Measurements from ENCODE around the gene SLC44A4. TPM values are rescaled to one million over a fixed set of nuclear protein-coding genes. Genes with fewer than 3 reads are reported as not detected.
A peak's percentile ranks its signal among the peaks of the same experiment; 100 is the strongest.

SLC44A4 gene
- total and polyA plus RNA-seq, 5 donors, result 0.05 TPM; not detected in 4

- H3K9me3 ChIP-seq (ENCODE audit: control insufficient read depth, low read length), result no peaks in the 10 kb centered on the region
- H3K27me3 ChIP-seq (ENCODE audit: control insufficient read depth, insufficient read depth), result no peaks in the 10 kb centered on the region
- intact Hi-C loops (cut with DNase I), result loop anchor here in 2 of 4 donors (10.0 kb wide), 2 partner anchors 103 to 113 kb away; partner anchors contain the start of genes CLIC1 (in 1 of the 2), DDAH2 (in 1 of the 2), LY6G6C (in 1 of the 2) and MPIG6B (in 1 of the 2)
- no peak for ATAC-seq
- H3K4me3 ChIP-seq (ENCODE audit: low read length), result no peak overlapping the region
- H3K27ac ChIP-seq (ENCODE audit: low read length), result no peak overlapping the region
- H3K4me1 ChIP-seq (ENCODE audit: control insufficient read depth, insufficient read depth, low read length), result peaks cover 8% of the 10 kb centered on the region
- no peak for DNase-seq
- WGBS, result 31% methylated on average over 1 of the region's 1 CpG
Measured at GRCh38 chr6:31837369-31838113, 41.3 kb downstream of the SLC44A4 start.

GRCh38 chr6:31836474-31837368, 42.1 kb downstream of the SLC44A4 start:
- ATAC-seq (no peak), DNase-seq (peak in 1 of 3 donors; percentile 21)
- Histone ChIP-seq H3K27me3 (ENCODE audit: control insufficient read depth, insufficient read depth) (no peaks in the 10 kb centered on the region), H3K27ac (ENCODE audit: low read length) (peak overlapping the region; percentile 70), H3K9me3 (ENCODE audit: control insufficient read depth, low read length) (no peaks in the 10 kb centered on the region), H3K4me3 (ENCODE audit: low read length) (peak overlapping the region; percentile 98), H3K4me1 (ENCODE audit: control insufficient read depth, insufficient read depth, low read length) (peaks cover 8% of the 10 kb centered on the region)
- intact Hi-C loops (cut with DNase I), result loop anchor here in 2 of 4 donors (10.0 kb wide), 2 partner anchors 102 to 112 kb away; partner anchors contain the start of genes CLIC1 (in 1 of the 2), DDAH2 (in 1 of the 2), LY6G6C (in 1 of the 2) and MPIG6B (in 1 of the 2)
- 22% methylated on average over 12 of the region's 12 CpGs for WGBS

- no peak for ATAC-seq
- intact Hi-C loops (cut with DNase I), result loop anchor here in 2 of 4 donors (10.0 kb wide), 2 partner anchors 101 to 111 kb away; partner anchors contain the start of genes CLIC1 (in 1 of the 2), DDAH2 (in 1 of the 2), LY6G6C (in 1 of the 2) and MPIG6B (in 1 of the 2)
- H3K4me3 ChIP-seq (ENCODE audit: low read length), result peak overlapping the region; percentile 98
- H3K9me3 ChIP-seq (ENCODE audit: control insufficient read depth, low read length), result no peaks in the 10 kb centered on the region
- no peak for DNase-seq
- H3K27ac ChIP-seq (ENCODE audit: low read length), result peak overlapping the region; percentile 70
- 16% methylated on average over 14 of the region's 14 CpGs for WGBS
- H3K27me3 ChIP-seq (ENCODE audit: control insufficient read depth, insufficient read depth), result no peaks in the 10 kb centered on the region
- peaks cover 8% of the 10 kb centered on the region for H3K4me1 ChIP-seq (ENCODE audit: control insufficient read depth, insufficient read depth, low read length)
Measured at GRCh38 chr6:31836047-31836473, 42.7 kb downstream of the SLC44A4 start.

- under 1% methylated on average over 59 of the region's 59 CpGs for WGBS
- intact Hi-C loops (cut with DNase I), result loop anchor here in 2 of 4 donors (10.0 kb wide), 2 partner anchors 100 to 110 kb away; partner anchors contain the start of genes CLIC1 (in 1 of the 2), DDAH2 (in 1 of the 2), LY6G6C (in 1 of the 2) and MPIG6B (in 1 of the 2)
- H3K27ac ChIP-seq (ENCODE audit: low read length), result peak overlapping the region; percentile 99
- peak; percentile 88 to 96 (median 95) for DNase-seq
- peak; percentile 93 to 94 for ATAC-seq
- no peaks in the 10 kb centered on the region for H3K9me3 ChIP-seq (ENCODE audit: control insufficient read depth, low read length)
- peaks cover 8% of the 10 kb centered on the region for H3K4me1 ChIP-seq (ENCODE audit: control insufficient read depth, insufficient read depth, low read length)
- no peaks in the 10 kb centered on the region for H3K27me3 ChIP-seq (ENCODE audit: control insufficient read depth, insufficient read depth)
- H3K4me3 ChIP-seq (ENCODE audit: low read length), result peak overlapping the region; percentile 98
Measured at GRCh38 chr6:31834367-31835250, 44.2 kb downstream of the SLC44A4 start.

- Histone ChIP-seq H3K4me3 (ENCODE audit: low read length) (peak overlapping the region; percentile 96), H3K27ac (ENCODE audit: low read length) (no peak overlapping the region), H3K9me3 (ENCODE audit: control insufficient read depth, low read length) (no peaks in the 10 kb centered on the region), H3K27me3 (ENCODE audit: control insufficient read depth, insufficient read depth) (no peaks in the 10 kb centered on the region), H3K4me1 (ENCODE audit: control insufficient read depth, insufficient read depth, low read length) (no peaks in the 10 kb centered on the region)
- 85% methylated on average over 15 of the region's 15 CpGs for WGBS
- no peak for ATAC-seq
- intact Hi-C loops (cut with DNase I), result loop anchor here in 3 of 4 donors (2.0 to 10.0 kb wide), 3 partner anchors 97 to 151 kb away; partner anchors contain the start of genes CLIC1 (in 1 of the 3), DDAH2 (in 1 of the 3), LY6G5C (in 1 of the 3) and LY6G6C (in 1 of the 3)
- peak in 1 of 3 donors; percentile 23 for DNase-seq
Measured at GRCh38 chr6:31831350-31832215, 47.2 kb downstream of the SLC44A4 start.

GRCh38 chr6:31830886-31831335, 47.9 kb downstream of the SLC44A4 start:
- Histone ChIP-seq H3K9me3 (ENCODE audit: control insufficient read depth, low read length) (no peaks in the 10 kb centered on the region), H3K27ac (ENCODE audit: low read length) (no peak overlapping the region), H3K4me3 (ENCODE audit: low read length) (peak overlapping the region; percentile 96), H3K27me3 (ENCODE audit: control insufficient read depth, insufficient read depth) (no peaks in the 10 kb centered on the region), H3K4me1 (ENCODE audit: control insufficient read depth, insufficient read depth, low read length) (peaks cover 4% of the 10 kb centered on the region)
- intact Hi-C loops (cut with DNase I), result loop anchor here in 3 of 4 donors (2.0 to 10.0 kb wide), 3 partner anchors 96 to 150 kb away; partner anchors contain the start of genes CLIC1 (in 1 of the 3), DDAH2 (in 1 of the 3), LY6G5C (in 1 of the 3) and LY6G6C (in 1 of the 3)
- 53% methylated on average over 6 of the region's 6 CpGs for WGBS
- ATAC-seq (no peak), DNase-seq (peak in 1 of 3 donors; percentile 3)

- Histone ChIP-seq H3K27me3 (ENCODE audit: control insufficient read depth, insufficient read depth) (no peaks in the 10 kb centered on the region), H3K4me3 (ENCODE audit: low read length) (peak overlapping the region; percentile 96), H3K4me1 (ENCODE audit: control insufficient read depth, insufficient read depth, low read length) (peaks cover 5% of the 10 kb centered on the region), H3K27ac (ENCODE audit: low read length) (no peak overlapping the region), H3K9me3 (ENCODE audit: control insufficient read depth, low read length) (no peaks in the 10 kb centered on the region)
- ATAC-seq (no peak), DNase-seq (peak in 2 of 3 donors; percentile 62 to 66)
- intact Hi-C loops (cut with DNase I), result loop anchor here in 3 of 4 donors (2.0 to 10.0 kb wide), 3 partner anchors 95 to 149 kb away; partner anchors contain the start of genes CLIC1 (in 1 of the 3), DDAH2 (in 1 of the 3), LY6G5C (in 1 of the 3) and LY6G6C (in 1 of the 3)
- WGBS, result under 1% methylated on average over 10 of the region's 15 CpGs
Measured at GRCh38 chr6:31829633-31830283, 49.0 kb downstream of the SLC44A4 start.

GRCh38 chr6:31827286-31828079, 51.3 kb downstream of the SLC44A4 start, which contains the start of gene HSPA1B:
Gene HSPA1B, plus strand, starts transcription at chr6:31827738. Its CDS starts 213 bp downstream, at chr6:31827951.
- peaks cover 5% of the 10 kb centered on the region for H3K4me1 ChIP-seq (ENCODE audit: control insufficient read depth, insufficient read depth, low read length)
- peak; percentile 97 for ATAC-seq

More at GRCh38 chr6:31827286-31828079, 51.3 kb downstream of the SLC44A4 start, which contains the start of gene HSPA1B:
- Histone ChIP-seq H3K27me3 (ENCODE audit: control insufficient read depth, insufficient read depth) (no peaks in the 10 kb centered on the region), H3K9me3 (ENCODE audit: control insufficient read depth, low read length) (no peaks in the 10 kb centered on the region), H3K27ac (ENCODE audit: low read length) (peak within 1 kb of the TSS; percentile 99), H3K4me3 (ENCODE audit: low read length) (peak within 1 kb of the TSS; percentile 77)
- intact Hi-C loops (cut with DNase I), result loop anchor here in 1 of 4 donors (2.0 kb wide), 1 partner anchor 99 kb away; the partner anchor contains the start of gene DDAH2
- peak; percentile 99 to 100 (median 100) for DNase-seq
- WGBS, result under 1% methylated on average over 52 of the region's 56 CpGs

Measured in right cardiac atrium (tissue), 5 donors.